ENCODE measurements around the gene MMAB.

The MMAB gene

DNA sequence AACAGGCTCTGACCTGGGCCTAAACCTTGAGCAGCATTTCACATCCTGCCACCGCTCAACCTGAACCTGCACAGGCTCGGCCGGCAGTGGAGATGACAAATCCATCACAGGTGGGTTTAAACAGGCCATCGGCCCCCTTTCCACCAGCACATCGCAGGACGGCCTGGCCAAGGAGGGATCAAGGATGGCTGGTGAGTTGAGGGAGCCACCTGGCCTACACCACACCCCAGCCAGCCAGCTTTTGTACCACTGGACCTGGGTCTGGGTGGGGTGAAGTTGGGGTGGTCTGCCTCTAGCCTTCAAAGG is 14.2 kb downstream of the MMAB start:
- H3K36me3 ChIP-seq, result peaks cover 11 to 83% (median 33%) of the 10 kb centered on the region in 3 donors
- H3K4me1 ChIP-seq, result no peaks in the 10 kb centered on the region
- H3K27me3 ChIP-seq, result no peaks in the 10 kb centered on the region
- intact Hi-C loops (cut with DNase I; ENCODE audit: low total_unique reads), result no loop called here
- no peak for DNase-seq
- no peak overlapping the region for H3K27ac ChIP-seq
- no peaks in the 10 kb centered on the region for H3K9me3 ChIP-seq
- TF ChIP-seq, protein P1, sequence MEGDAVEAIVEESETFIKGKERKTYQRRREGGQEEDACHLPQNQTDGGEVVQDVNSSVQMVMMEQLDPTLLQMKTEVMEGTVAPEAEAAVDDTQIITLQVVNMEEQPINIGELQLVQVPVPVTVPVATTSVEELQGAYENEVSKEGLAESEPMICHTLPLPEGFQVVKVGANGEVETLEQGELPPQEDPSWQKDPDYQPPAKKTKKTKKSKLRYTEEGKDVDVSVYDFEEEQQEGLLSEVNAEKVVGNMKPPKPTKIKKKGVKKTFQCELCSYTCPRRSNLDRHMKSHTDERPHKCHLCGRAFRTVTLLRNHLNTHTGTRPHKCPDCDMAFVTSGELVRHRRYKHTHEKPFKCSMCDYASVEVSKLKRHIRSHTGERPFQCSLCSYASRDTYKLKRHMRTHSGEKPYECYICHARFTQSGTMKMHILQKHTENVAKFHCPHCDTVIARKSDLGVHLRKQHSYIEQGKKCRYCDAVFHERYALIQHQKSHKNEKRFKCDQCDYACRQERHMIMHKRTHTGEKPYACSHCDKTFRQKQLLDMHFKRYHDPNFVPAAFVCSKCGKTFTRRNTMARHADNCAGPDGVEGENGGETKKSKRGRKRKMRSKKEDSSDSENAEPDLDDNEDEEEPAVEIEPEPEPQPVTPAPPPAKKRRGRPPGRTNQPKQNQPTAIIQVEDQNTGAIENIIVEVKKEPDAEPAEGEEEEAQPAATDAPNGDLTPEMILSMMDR (IDR thresholded peaks at IDR 0.05), result no peak
- H3K4me3 ChIP-seq, result no peak overlapping the region

DNA sequence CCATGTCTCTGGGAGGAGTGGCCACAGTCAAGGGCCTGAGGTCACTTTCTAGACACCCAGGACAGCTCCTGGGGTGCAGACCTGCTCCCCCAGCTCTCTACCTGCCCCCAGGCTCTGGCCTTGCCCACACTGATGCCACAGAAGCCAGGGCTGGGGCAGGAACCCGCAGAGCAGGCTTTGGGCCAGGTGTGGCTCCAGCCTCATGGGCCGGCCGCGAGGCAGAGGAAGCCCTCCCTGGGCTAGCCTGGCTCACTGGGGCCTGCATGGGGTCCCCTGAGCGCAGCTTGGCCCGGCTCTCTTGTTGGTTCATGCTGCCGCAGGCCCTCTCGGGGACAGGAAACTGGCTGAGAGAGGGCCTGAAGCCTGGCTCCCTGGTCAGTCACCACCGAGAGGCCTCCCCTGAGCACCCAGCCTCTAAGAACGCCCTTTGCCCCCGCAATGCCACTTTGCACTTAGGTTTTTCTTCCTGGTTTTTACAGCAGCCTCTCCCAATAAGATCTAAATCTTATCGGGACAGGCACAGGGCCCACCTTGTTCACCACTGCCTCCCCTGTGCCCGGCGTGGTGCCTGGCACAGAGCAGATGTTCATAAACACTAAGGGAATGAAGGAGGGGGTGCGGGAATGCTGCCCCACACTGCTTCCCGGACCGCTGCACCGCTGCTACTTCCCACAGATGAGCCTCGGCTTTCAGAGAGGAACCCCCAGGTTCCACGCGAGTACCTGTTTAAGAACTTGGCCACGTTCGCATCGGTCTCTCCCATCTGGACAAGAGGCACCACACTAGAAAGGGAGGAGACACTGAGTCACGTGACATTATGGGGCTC is 14.7 kb downstream of the MMAB start:
- no peak for DNase-seq
- H3K36me3 ChIP-seq, result peaks cover 11 to 77% (median 27%) of the 10 kb centered on the region in 3 donors
- TF ChIP-seq, protein P1 (IDR thresholded peaks at IDR 0.05), result no peak

DNA sequence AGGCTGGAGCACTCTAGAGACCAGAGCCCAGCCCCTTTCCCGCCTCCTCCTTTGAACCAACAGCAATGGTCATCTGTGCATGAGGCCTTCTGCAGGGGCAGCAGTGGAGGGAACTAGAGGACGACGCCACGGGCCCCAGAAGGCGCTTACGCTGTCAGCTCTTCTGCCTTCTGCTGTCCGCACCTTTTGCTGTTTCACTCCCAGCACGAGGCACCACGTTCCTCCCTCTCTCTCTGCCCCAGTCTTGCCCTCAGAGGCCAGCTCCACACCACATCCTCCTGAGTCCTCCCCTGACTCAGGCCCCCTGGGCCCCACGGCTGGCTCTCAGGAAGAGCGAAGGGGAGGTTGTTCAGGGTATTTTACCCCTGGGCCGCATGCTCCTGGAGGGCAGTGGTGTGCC is 15.5 kb downstream of the MMAB start:
- Histone ChIP-seq H3K36me3 (peaks cover 11 to 69% (median 20%) of the 10 kb centered on the region in 3 donors), H3K27ac (no peak overlapping the region), H3K27me3 (no peaks in the 10 kb centered on the region), H3K4me1 (no peaks in the 10 kb centered on the region), H3K4me3 (no peak overlapping the region), H3K9me3 (no peaks in the 10 kb centered on the region)
- no peak for DNase-seq
- intact Hi-C loops (cut with DNase I; ENCODE audit: low total_unique reads), result no loop called here
- TF ChIP-seq, protein P1 (IDR thresholded peaks at IDR 0.05), result no peak

More for the DNA sequence above, 14.7 kb downstream of the MMAB start:
- H3K4me3 ChIP-seq, result no peak overlapping the region
- H3K27me3 ChIP-seq, result no peaks in the 10 kb centered on the region
- intact Hi-C loops (cut with DNase I; ENCODE audit: low total_unique reads), result no loop called here
- H3K27ac ChIP-seq, result no peak overlapping the region
- H3K9me3 ChIP-seq, result no peaks in the 10 kb centered on the region
- H3K4me1 ChIP-seq, result no peaks in the 10 kb centered on the region

DNA sequence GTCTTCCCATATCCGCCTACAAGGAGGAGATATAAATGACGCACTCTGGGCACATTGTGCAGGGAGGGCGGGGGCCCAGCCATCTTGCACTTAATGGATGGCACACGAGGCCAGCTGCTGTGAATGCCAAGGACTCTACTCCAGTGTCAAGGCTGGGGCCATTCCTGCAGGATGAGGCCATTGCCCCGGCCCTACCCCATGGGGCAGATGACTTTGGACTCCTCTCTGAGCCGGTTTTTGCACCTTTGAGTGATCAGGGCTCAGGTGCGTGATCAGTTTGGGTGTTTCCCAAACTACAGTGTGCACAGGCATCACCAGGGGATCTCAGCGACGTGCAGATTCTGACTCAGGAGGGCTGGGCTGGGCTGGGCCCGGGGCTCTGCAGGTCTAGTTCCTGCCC is 16.1 kb downstream of the MMAB start:
- DNase-seq, result no peak
- intact Hi-C loops (cut with DNase I; ENCODE audit: low total_unique reads), result no loop called here
- Histone ChIP-seq H3K4me1 (no peaks in the 10 kb centered on the region), H3K36me3 (peaks cover 10 to 63% (median 14%) of the 10 kb centered on the region in 3 donors), H3K9me3 (no peaks in the 10 kb centered on the region), H3K4me3 (no peak overlapping the region), H3K27me3 (no peaks in the 10 kb centered on the region), H3K27ac (no peak overlapping the region)
- TF ChIP-seq, protein P1 (IDR thresholded peaks at IDR 0.05), result no peak

DNA sequence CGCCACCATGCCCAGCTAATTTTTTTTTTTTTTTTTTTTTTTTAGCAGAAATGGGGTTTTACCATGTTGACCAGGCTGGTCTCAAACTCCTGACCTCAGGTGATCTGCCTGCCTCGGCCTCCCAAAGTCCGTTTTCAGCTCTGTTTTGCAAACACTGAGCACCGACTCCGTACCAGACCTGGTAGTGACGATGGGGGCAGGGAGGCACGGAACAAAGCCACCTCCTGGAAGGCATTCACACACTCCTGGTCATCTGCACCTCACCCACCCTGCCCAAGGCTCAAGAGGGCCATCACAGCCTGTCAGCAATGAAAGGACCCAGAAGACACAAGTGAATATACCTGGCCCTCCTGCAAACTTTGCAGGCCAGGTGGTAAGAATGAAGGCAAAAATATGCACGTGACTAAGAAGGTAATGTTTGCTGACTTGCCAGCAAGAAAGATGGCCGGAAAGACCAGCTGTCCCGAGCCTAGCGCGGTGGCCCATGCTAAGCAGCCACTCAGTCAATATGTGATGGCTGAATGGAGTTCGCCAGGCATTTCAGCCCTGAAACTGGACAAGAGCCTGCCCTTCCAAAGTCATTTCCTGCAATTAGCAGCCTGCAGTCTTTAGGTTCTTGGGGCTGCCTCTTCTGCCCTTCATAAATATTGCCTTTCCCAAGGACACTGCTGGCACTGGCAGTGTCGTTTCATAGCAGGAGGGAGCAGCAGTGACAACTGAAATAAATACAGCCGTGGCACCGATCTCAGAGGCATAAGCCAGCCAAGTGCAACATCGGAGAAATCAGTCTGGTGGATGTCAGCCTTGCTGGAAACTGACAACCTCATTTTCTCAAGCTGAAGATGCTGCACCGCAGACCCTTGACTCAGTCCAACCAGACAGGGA is 17.6 kb downstream of the MMAB start:
- no peaks in the 10 kb centered on the region for H3K4me1 ChIP-seq
- no peak overlapping the region for H3K27ac ChIP-seq
- DNase-seq, result no peak
- peaks cover 0 to 48% (median 0%) of the 10 kb centered on the region in 3 donors for H3K36me3 ChIP-seq
- no peaks in the 10 kb centered on the region for H3K9me3 ChIP-seq
- H3K27me3 ChIP-seq, result peaks cover 0 to 8% of the 10 kb centered on the region in 2 donors
- H3K4me3 ChIP-seq, result no peak overlapping the region
- intact Hi-C loops (cut with DNase I; ENCODE audit: low total_unique reads), result no loop called here
- TF ChIP-seq, protein P1 (IDR thresholded peaks at IDR 0.05), result no peak

Data from tibial artery (tissue), 4 donors.